Amniotic stem cell (primary cell): ENCODE results near the gene MAP2K6.

Experiments used
- DNase-seq: peaks from one replicate; lab custom pipeline; 2025; lab: John Stamatoyannopoulos, UW

The MAP2K6 gene

DNA sequence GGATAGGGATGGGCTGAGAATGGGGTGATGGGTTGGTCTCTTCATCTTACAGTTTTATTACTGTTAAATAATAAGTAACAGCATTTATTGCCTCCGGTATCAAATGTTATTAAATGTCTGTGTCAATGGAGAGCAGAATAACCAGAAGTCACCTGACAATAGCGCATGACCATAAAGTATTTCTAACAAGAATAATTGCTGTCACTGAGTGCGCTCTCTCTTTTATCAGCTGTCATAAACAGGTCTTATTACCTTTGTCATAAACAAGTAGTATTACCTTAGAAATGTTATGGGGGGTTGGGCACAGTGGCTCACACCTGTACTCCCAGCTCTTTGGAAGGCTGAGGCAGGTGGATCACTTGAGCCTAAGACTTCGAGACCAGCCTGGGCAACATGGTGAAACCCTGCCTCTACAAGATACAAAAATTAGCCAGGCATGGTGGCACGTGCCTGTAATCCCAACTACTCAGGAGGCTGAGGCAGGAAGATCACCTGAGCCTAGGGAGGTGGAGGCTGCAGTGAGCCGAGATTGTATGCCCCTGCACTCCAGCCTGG, 120.6 kb downstream of the MAP2K6 start:
- no peak for DNase-seq

GRCh38 chr17:69538795-69539194, 124.3 kb downstream of the MAP2K6 start:
- no peak for DNase-seq

DNA sequence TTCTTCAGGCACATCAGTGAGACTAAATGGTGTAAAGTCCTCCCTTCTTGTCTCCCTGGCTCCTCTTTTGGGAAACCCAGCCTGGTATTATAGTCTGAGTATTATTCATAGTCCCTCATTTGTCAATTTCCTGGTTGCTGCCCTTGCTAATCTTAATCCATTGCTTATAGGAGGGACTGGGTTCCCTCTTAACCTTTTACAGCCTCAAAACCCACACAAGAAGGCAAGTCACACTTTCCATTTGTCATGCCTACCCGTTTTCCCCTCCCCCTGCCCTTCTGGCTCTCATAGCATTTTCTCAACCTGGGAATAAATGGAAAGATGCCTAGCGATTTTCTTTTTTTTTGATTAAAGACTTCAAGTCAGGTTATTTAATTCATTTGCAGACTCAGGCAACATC, 124.8 kb downstream of the MAP2K6 start:
- no peak for DNase-seq

DNA sequence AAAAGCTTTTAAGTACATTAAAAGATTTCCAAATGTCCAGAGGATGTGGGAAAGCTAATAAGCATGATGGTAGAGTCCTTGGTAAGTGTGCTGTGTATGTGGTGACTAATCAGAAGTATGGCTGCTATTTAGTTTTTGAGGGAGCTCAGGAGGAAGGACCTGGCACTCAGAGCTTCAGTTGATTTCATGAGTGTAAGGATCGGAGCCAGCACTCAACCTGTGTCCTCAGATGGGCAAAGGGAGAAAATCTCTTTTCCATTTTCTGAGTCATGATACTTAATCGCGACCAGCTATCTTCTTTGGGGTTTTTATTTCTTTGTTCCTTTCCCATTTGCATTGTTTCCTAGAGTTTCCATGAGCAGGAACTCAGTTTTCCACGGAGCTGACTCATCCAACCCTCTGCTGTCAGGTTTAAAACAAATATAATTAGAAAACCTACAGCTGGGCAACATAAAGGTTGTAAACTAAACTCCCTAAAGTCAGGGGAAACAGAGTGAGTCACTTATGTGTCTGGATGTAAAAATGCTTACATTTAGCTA, 125.4 kb downstream of the MAP2K6 start:
- peak; percentile 29 for DNase-seq

DNA sequence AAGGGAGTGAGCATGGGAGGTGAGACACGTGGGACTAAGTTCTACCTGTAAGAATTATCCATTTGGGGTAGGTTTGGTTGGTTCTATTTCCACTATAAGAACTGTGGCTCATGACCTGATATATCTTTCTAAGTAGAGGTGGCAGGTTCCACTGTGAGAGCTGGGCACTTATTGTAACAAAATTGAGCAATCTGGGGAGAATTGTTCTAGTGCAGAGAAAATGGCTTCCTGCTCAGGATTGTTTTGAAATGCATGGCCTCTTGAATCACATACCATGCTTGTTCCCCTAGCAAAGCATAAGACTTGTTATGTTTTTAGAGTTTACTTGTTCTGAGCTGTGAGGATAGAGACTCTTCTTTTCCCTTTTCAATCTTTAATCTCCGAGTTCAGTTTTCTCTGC, 125.9 kb downstream of the MAP2K6 start:
- no peak for DNase-seq

- DNase-seq, result no peak
These were observed 132.7 kb downstream of the MAP2K6 start for GRCh38 chr17:69547230-69547629.

DNA sequence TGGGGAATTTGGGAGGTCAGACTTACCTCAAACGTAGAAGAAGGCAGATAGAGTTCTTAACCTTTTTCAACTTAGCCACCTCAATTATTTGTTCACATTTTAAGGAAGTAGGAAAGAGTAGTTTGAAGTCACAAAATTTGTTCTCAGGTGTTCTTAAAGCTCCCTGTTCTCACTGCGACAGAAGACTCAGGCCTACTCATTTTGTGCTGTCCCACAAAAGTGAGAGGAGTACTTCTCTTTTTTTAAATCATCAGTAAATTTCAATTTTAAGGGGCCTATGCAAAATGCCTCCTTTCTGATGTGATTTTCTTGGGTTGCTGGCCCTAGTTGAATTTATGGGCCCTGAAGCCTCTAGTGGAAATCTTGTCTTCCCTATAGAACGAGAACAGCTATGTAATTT, 133.4 kb downstream of the MAP2K6 start:
- no peak for DNase-seq

DNA sequence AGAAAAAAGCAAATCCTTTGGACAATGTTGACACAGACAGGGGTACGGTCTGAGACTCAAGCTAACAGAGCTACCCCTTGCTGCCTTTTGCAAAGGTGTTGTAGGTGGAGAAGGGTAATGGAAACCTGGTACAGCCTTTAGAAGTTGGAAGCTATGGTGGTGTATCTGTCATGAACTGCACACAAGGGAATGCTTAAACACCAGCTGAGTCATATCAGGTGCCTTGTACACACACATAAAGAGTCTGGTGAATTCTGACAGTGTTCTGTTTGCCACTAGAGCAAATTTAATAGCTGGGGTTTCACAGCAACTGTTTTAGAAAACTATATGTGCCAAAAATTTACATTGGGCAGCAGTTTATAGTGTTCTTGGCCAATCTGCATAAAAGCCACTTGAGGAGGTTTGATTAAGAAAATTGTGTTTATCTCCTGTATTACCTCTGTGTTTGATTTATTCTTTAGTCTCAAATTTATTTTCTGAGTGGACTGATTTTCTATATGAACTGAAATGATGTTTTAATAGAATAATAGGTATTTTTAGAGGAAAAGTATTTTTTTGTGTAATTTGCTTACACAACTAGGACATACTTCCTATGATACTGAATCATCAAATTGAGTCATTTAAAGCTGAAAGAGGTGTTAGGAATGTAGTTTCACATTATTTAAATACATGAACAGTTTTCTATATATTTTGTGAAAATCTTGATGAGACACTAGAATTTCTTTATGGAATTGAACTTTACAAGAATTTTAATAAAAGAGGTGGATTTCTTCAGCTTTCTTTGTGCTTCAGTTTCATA, 136.9 kb downstream of the MAP2K6 start:
- DNase-seq, result no peak

DNA sequence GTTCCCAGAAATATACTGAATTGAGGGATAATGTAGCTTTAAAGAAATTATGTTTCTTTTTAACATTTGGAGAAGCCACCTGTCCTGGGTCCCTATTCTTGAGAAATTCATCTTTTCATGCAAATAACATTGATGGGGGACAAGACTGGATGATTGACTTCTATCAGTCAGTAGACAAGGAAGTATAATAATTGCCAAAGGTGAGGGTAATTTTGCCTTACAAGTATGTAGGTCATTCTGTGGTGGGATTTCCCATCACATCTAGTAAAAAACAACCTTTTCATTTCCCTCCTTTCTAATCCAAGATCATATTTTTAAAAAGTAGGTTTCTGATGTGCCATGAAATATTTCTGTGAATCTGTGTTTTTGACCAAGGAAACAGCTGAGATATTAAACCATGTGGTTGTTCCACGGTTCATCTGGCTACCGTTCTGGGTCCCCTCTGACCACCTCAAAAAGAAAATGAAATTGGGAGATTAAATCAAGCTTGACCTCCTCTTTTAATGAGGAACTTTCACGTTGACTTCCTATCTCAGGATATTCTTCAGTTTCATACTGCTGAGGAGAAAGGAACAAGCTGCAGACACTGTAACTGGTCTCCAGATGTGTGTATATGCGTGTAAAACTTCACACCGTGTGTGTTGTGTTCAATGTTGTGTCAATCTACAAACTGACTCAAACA, 138.6 kb downstream of the MAP2K6 start:
- DNase-seq, result no peak

GRCh38 chr17:69555056-69555455, 140.6 kb downstream of the MAP2K6 start:
- no peak for DNase-seq

DNA sequence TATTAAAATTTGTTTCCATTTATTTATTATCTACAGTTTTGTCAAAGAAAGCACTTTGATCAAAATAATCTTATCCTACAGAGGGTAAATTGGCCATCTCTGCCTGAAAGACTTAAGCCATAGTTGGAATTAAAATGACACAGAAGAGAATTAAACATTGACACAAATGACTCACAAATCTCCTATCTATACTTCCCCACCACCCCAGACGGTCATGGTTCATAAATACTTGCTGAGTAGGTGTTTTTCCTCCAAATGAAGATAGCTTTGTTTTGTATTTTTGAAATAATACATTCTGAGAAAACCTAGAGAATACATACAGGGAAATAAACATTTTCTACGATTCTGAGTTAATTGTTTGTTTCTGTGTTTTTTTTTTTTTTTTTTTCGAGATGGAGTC, 142.8 kb downstream of the MAP2K6 start:
- no peak for DNase-seq

DNA sequence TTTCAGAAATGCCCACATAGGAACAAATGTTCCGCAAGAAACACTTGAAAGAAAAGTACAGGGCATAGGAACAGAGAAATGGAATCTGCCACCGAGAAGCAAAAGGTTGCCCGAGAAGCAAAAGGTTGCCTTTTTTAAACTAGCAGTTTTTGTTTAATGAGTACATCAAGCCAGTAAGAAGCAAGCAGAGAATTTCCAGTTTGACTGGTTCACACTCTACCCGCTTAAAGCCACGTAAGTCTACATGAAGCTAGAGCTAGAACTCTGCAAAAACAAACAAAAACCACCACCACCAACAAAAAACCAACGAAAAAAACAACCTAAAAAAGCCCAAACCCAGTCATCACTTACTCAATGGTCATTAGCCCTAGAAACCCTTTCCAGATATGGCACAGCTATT, 144.3 kb downstream of the MAP2K6 start:
- DNase-seq, result no peak

DNA sequence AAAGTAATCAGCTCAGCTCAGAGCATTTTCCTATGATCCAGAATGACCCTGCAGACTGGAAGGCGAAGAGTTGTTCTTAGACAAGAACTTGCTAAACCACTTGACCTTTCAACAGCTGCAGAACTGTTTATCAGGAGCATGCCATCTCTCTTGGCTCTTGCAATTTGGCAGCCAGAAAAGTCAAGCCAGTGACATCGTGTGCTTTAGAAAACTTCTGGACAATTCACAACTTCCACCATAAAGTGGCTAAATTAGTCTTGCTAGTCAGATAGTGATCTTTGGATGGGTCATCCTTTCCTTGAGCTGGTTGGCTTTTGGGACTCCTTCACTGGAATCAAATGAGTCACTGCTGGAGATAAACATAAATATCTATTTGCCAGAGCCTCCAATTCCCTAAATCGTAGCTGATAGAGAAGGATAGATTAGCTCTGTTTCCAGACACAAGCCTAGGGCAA, 146.5 kb downstream of the MAP2K6 start:
- DNase-seq, result no peak

DNA sequence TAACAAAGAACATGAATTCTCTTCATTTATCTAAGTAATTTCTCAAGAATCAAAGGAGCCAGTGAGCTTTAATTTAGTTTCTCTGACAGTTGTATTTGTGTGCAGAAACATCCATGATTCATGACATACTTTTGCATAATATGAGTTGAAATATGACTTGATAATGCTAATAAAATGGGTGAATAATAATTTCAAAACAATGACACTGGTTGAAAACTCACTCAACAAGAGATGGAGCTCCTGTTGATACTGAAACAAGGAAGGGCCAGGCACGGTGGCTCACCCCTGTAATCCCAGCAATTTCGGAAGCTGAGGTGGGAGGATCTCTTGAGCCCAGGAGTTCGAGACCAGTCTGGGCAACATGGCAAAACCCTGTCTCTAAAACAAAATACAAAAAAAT, 147.0 kb downstream of the MAP2K6 start:
- no peak for DNase-seq

- DNase-seq, result no peak
These were observed 150.9 kb downstream of the MAP2K6 start for GRCh38 chr17:69565447-69565846.

- no peak for DNase-seq
These were observed 152.6 kb downstream of the MAP2K6 start for GRCh38 chr17:69567130-69567529.

GRCh38 chr17:69572747-69573146, 158.2 kb downstream of the MAP2K6 start:
- no peak for DNase-seq

- DNase-seq, result no peak
These were observed 158.9 kb downstream of the MAP2K6 start for GRCh38 chr17:69573396-69573795.

DNA sequence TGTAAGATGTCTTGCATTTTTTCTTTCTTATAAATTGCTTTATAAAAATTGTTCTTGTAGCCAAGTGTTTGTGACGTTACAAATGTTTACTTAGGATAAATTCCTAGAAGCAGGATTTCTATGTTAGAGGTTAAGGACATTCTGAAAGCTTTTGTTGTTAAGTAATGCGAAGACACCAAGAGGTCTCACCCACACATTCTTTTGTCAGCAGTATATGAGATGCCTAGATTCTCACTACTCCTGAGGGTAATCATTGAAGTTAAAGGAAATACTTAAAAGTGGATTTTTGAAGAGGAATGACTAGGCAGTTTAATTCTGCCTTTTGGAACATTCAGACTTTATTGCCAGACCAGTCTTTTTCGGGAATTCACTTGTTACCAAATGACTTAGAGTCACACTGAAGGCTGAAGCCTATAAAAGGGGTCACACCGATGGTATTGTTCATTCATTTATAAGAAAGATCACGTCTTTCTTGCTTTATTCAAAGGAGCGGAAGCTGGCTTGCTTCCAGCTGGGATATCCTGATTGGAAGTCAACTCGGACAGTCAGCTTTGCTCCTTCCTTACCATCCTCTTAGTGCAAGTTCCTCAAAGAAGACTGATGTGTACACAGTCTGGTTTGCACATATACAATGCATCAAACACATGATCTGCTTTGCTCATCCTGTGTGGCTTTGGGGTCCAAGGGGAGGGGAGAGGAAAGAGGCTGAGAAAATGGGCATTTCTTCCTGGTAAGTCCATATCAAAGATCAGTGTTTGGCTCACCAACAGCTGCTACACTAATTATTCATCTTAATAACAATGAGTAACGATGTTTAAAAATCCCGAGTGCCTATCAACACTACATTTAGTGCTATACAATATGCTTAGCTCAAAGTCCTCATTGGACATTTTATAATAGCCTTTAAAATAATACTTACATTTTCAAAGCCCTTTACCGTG, 160.0 kb downstream of the MAP2K6 start:
- DNase-seq, result no peak

DNA sequence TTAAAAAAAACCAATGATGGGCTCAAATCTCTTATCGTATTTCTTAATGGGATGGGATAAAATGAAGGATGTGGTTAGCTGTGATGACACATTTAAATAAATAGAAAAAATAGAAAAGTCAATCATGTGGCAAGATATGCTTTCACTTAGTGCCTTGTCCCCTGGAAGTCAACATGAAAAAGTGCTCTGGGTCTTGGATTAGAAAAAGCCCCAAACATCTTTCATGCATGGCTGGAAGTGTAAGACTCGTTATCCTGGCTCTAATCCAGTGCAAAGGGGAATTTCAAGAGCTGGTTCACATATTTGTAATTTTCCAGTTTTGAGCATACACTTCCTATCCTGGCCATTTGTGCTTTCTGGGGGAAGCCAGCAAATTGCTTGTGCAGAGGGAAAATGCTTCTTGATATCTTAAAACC, 160.9 kb downstream of the MAP2K6 start:
- DNase-seq, result no peak

- DNase-seq, result no peak
These were observed 162.6 kb downstream of the MAP2K6 start for GRCh38 chr17:69577098-69577497.

GRCh38 chr17:69578385-69578936, 164.0 kb downstream of the MAP2K6 start:
- DNase-seq, result no peak
